T-helper 22 cell (primary cell): ENCODE results near the gene EBPL.
A peak's percentile ranks its signal among the peaks of the same experiment; 100 is the strongest.
"Not testable (repeated sequence)": the region's sequence is repeated elsewhere in the genome, so short reads cannot be mapped to it uniquely, and the experiment has no call there.

ENCODE experiments used
- DNase-seq: peaks from one replicate; pipeline ENCODE4 v3.0.0-alpha.2; 2020; ENCODE audit warnings: low read depth

EBPL gene

GRCh38 chr13:49690995-49691784, at the start of gene EBPL:
EBPL (minus strand) TSS chr13:49691486; CDS start chr13:49691424, 62 bp downstream.
- peak; percentile 78 for DNase-seq

DNA sequence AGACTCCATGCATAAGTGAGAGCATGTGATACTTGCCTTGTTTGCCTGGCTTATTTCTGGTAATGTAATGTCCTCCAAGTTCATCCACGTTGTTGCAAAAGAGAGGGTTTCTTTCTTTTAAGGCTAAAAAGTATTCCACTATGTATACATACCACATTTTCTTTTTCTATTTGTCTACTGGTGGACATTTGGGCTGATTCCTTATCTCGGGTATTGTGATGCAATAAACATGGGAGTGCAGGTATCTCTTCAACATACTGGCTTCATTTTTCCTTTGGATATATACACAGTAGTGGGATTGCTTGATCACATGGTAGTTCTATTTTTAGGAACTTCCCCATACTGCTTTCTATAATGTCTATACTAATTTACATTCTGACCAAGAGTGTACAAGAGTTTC, 49.6 kb upstream of the EBPL start:
- no peak for DNase-seq

DNA sequence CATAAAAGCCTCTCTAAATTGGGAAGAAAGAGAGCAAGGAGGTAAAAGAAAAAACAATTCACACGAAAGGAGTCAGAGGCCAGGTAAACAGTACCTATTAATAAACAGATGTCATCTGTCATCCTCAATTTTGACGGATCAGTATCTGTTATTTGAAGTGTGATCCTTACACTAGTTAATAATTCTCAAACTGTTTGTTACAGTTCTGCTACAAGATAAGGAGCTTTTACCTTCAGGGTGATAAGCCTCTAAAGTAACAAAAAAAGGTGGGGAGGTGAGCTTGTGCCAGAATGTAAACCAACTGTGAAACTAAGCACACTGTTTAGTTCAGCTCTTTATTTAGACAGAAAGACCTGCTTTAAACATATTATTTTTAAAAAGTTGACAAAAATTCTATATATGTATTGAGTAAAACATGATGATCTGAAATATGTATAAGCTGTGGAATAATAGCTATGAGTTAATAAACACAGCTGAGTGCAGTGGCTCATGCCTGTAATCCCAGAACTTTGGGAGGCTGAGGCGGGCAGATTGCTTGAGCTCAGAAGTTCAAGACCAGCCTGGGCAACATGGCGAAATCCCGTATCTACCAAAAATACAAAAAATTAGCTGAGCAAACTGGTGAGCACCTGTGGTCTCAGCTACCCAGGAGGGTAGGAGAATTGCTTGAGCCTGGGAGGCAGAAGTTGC, 48.4 kb upstream of the EBPL start:
- no peak for DNase-seq

GRCh38 chr13:49733181-49733951, 42.1 kb upstream of the EBPL start:
- no peak for DNase-seq

DNA sequence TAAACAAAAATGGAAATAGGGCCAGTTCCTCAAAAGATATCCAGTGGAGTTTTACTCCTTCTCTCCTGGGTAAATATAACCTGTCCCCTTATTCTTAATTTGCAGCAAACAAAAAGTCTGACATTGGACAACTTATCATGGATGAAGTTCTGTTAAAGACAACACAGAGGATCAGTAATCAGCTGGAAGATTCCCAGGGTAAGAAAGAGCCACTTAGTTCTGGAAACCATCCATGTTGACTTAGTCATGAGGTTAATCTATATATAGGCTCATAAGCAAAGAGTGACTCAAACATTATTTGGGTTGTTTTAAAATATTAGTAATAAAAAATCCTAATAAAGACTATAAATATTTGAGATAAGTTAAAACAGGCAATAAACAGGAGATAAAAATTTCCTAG, 40.5 kb upstream of the EBPL start:
- DNase-seq: no peak

DNA sequence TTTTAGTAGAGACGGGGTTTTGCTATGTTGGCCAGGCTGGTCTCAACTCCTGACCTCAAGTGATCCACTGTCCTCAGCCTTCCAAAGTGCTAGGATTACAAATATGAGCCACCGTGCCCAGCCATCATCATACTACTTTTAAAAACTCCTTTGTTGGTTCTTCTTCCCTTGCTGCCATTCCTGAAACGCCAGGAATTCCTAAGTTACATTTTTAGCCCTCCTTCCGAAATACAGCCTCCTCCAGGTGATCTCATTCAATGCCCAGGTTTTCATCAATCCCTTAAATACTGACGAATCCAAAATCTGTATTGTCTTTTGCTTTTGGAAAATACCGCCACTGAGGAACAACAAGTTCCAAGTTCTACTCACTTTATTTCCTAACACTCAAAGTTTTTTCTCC, 25.3 kb upstream of the EBPL start:
- no peak for DNase-seq

DNA sequence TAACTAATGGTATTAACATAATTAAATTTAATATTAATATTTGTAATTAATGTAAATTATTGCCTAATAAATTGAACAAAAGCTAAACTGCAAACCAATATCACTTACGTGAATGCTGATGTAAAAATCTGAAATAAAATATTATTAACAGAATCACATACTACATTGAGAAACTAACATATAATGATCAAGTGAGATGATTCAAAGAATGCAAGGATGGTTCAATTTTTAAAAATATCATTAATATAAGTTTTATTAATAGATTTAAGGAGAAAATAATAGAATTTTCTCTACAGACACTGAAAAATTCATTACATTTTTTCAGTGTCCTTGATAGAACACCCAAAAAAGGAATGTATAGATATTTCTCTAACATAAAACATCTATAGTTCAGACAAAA, 23.5 kb upstream of the EBPL start:
- no peak for DNase-seq

- DNase-seq: no peak
Measured at GRCh38 chr13:49711218-49711863, 20.1 kb upstream of the EBPL start.

- DNase-seq: not testable (repeated sequence)
Measured at GRCh38 chr13:49704264-49704663, 13.0 kb upstream of the EBPL start.

DNA sequence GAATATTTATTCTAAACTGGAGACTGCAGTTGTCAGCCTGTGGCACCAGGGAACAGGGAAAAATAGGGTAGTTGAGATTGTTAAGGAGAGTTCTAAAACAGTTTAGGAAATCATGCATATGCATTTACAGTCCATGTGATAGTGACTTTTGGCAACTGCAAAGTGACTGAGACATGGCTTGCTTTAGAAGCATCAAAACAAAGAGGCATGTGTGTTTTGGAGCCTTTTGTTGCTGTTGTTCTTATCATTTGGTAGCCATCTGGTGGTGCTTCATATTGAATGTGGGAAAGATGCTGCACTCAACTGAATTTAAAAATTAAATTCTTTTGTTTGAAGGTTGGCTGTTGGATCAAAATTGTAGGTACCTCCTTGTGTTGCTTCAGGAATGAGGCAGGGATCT, 10.2 kb upstream of the EBPL start:
- DNase-seq: no peak

GRCh38 chr13:49697468-49697867, 6.2 kb upstream of the EBPL start:
- no peak for DNase-seq

GRCh38 chr13:49694446-49694845, 3.2 kb upstream of the EBPL start:
- DNase-seq: no peak

GRCh38 chr13:49693877-49694276, 2.6 kb upstream of the EBPL start:
- DNase-seq: no peak

DNA sequence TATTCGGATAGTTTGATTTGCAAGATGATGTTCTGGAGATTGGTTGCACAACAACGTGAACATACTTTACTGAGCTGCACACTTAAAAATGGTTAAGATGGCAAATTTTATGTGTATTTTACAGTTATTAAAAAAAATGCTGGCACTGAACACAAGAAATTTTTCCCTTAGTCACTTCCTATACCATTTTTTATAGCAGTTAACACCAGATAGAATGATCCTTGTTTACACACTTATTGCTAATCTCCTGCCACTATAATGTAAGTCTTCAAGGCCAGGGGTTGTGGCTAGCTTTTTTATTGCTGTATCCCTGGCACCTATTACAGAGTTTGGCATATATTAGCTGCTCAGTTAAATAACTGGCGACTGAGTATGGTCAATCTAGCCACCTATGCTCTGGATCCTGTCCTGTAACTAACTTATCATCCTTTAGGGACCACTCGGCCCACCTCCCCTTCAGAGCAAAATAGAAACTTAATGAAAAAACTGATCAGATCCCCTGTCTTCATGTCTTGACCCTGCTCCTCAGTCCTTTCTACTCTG, 2.0 kb upstream of the EBPL start:
- DNase-seq: no peak

DNA sequence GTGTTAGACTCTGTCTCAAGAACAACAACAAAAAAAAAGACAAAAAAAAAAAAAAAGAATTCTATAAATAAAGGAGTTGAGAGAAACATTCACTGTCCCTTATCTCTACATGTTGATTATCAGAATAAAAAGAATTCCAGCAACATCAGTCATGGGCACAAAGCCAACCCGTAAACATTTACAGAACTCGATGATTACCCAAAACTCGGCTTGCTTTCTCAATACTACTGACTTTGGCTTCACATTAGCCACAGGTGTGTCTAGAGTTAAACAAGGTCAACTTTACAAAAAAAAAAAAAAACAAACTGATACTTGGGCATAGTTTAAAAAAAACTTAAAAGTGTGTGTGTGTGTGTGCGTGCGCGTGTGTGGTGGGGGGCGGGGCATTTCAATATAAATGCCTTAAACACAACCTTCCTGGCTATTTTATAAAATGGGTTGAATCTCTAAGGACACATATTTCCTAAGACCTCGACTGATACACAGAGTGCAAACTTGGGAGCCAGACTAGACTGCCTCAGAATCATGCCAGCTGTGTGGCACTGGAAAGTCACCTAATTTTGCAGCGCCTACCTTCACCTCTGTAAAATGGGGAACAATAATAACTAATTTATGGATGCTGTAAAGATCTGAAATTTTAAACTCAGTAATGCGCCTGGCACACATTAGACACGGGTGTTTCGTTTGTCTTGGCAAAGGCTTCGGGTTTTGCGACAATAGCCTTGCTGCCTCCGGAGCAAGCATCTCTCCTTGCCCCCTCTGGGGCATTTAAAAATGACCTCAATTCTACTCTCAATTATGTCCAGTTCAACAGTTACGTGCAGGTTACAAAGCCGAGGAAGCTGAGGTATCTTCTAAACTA, 922 bp downstream of the EBPL start:
- DNase-seq: no peak

DNA sequence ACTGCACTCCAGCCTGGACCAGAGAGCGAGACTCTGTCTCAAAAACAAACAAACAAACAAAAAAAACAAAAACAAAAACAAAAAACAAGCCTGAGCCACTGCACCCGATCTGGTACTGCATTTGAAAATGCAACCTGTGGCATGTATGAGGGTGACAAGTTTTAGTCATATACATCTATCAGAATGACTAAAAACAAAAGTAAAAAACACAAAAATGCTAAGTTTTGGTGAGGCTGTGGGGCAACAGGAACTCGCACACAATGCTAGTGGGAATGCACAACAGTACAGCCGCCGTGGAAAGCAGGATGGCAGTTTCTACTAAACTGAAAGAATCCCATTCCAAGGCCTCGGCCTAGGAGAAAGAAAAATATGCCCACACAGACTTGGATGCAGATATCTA, 7.8 kb downstream of the EBPL start:
- DNase-seq: no peak

DNA sequence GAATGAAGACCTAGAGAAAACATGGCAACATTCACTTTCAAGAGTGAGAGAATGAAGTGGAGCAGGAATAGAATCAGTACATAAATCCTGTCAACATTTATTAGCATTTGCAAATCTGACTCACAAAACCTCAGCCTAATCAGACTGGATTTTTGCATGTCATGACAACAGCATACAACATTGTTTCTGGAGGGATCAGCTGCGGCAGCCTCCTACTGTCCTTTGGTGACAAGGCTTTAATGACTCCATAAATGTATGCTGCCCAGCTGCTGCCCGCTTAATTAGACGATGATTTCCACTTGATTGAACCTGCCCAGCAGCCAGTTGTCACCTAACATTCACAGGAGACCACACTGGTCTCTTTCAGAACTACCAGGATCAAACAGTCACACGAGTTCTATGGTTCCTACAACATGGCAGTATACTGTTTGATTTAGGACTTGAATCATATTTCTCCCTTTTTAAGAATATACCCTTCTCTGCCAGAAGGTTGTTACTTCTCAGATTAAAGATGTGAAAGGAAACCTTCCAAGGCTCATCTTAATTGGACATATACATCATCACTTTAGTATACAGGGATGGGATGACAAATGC, 9.3 kb downstream of the EBPL start:
- DNase-seq: no peak

GRCh38 chr13:49679246-49679645, 12.0 kb downstream of the EBPL start:
- DNase-seq: no peak

DNA sequence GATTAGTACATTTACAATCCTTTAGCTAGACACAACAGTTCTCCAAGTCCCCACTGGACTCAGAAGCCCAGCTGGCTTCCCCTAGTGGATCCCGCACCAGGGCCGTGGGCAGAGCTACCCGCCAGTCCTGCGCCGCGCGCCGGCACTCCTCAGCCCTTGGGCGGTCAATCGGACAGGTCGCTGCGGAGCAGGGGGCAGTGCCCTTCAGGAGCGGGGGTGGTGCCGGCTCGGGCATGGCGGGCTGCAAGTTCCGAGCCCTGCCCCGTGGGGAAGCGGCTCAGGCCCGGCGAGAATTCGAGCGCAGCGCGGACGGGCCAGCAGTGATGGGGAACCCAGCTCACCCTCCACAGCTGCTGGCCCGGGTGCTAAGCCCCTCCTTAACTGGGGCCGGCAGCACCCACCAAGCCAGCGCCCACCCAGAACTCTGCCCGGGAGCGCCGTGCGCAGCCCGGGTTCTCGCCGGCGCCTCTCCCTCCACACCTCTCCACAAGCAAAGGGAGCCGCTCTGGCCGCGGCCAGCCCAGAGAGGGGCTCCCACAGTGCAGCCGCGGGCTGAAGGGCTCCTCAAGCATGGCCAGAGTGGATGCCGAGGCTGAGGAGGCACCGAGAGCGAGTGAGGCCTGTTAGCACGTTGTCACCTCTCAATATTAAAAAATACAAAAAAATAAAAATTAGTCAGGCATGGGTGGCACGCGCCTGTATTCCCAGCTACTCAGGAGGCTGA, 12.9 kb downstream of the EBPL start:
- no peak for DNase-seq
